ENCODE data around the gene ETS2. TPM values are rescaled to one million over a fixed set of nuclear protein-coding genes. Genes with fewer than 3 reads are reported as not detected.
A peak's percentile ranks its signal among the peaks of the same experiment; 100 is the strongest.

The ETS2 gene
- total and polyA plus RNA-seq, 2 experiments from 2014 or later, result 19.5 to 36.8 TPM

- H3K27ac ChIP-seq (ENCODE audit: low read depth), result no peak overlapping the region
- H3K4me2 ChIP-seq, result no peak overlapping the region
- H3K27me3 ChIP-seq (ENCODE audit: insufficient read depth), result no peaks in the 10 kb centered on the region
- Mint-ChIP-seq H3K4me3 (no peak overlapping the region), H3K27ac (no peak overlapping the region), H3K27me3 (ENCODE audit: insufficient read depth, low read depth, poor library complexity) (no peaks in the 10 kb centered on the region), H3K9me3 (peaks cover 9% of the 10 kb centered on the region), H3K36me3 (ENCODE audit: low read depth) (no peaks in the 10 kb centered on the region), H3K4me1 (peaks cover 8% of the 10 kb centered on the region; the same call in 2 of the 3 replicates)
- TF ChIP-seq ZNF331 (CRISPR knock-in tag; IDR thresholded peaks at IDR 0.05; ENCODE audit: low read depth) (no peak), ETS1 (IDR thresholded peaks at IDR 0.05) (no peak)
- TF ChIP-seq, protein P1, sequence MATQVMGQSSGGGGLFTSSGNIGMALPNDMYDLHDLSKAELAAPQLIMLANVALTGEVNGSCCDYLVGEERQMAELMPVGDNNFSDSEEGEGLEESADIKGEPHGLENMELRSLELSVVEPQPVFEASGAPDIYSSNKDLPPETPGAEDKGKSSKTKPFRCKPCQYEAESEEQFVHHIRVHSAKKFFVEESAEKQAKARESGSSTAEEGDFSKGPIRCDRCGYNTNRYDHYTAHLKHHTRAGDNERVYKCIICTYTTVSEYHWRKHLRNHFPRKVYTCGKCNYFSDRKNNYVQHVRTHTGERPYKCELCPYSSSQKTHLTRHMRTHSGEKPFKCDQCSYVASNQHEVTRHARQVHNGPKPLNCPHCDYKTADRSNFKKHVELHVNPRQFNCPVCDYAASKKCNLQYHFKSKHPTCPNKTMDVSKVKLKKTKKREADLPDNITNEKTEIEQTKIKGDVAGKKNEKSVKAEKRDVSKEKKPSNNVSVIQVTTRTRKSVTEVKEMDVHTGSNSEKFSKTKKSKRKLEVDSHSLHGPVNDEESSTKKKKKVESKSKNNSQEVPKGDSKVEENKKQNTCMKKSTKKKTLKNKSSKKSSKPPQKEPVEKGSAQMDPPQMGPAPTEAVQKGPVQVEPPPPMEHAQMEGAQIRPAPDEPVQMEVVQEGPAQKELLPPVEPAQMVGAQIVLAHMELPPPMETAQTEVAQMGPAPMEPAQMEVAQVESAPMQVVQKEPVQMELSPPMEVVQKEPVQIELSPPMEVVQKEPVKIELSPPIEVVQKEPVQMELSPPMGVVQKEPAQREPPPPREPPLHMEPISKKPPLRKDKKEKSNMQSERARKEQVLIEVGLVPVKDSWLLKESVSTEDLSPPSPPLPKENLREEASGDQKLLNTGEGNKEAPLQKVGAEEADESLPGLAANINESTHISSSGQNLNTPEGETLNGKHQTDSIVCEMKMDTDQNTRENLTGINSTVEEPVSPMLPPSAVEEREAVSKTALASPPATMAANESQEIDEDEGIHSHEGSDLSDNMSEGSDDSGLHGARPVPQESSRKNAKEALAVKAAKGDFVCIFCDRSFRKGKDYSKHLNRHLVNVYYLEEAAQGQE (IDR thresholded peaks at IDR 0.05; ENCODE audit: unreplicated experiment), result no peak
- no peak for DNase-seq (ENCODE audit: low spot score)
- no peak for ATAC-seq
- H3K9me2 ChIP-seq (ENCODE audit: insufficient read depth), result no peaks in the 10 kb centered on the region
- H2AFZ ChIP-seq, result peak overlapping the region; percentile 86; the same call in 1 of the 2 replicates
- no peaks in the 10 kb centered on the region for H4K20me1 ChIP-seq (replicated peaks; ENCODE audit: insufficient read depth)
- no peaks in the 10 kb centered on the region for H3K4me1 ChIP-seq (ENCODE audit: insufficient read depth)
- no peaks in the 10 kb centered on the region for H3K79me2 ChIP-seq (replicated peaks; ENCODE audit: insufficient read depth)
- H3K4me3 ChIP-seq, result no peak overlapping the region
- no peaks in the 10 kb centered on the region for H3K36me3 ChIP-seq (ENCODE audit: insufficient read depth)
- H3F3A ChIP-seq (replicated peaks; ENCODE audit: low read depth), result no peaks in the 10 kb centered on the region
Observed at GRCh38 chr21:38768471-38769063, 37.2 kb upstream of the ETS2 start.

DNA sequence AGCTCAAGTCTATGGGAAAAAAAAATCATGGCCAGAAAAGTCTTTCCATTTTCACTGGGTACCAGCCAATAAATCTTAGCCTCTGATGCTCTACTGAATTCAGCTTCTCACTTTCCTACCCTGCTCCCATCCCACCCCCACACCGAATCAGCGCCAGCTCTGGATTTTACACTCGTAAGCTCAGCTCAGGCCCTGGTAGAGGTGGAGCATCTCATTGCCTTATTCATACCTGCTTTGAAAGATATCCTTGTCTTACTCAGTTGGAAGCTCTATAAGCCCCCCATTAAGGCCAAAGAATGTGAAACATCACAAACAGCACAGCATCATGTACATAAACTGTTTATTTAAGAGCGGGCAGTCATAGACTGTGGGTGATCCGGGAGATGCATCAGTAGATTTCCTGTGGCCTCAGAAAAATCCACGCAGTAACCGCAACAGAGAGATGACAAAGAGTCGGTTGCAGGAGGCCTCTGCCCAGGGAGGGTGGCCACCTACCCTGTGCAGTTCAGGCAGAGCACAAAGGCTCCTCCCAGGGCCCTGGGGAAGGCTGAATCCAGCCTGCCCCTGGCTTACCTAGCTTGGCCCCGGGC lies 36.4 kb upstream of the ETS2 start:
- Mint-ChIP-seq H3K27me3 (ENCODE audit: insufficient read depth, low read depth, poor library complexity) (no peaks in the 10 kb centered on the region), H3K36me3 (ENCODE audit: low read depth) (no peaks in the 10 kb centered on the region), H3K4me3 (no peak overlapping the region), H3K27ac (peak overlapping the region; percentile 12; the same call in 1 of the 2 replicates), H3K9me3 (peaks cover 9% of the 10 kb centered on the region), H3K4me1 (peaks cover 8% of the 10 kb centered on the region; the same call in 2 of the 3 replicates)
- DNase-seq (ENCODE audit: low spot score) (no peak), ATAC-seq (peak; percentile 88)
- Histone ChIP-seq H3F3A (replicated peaks; ENCODE audit: low read depth) (no peaks in the 10 kb centered on the region), H3K9me2 (ENCODE audit: insufficient read depth) (no peaks in the 10 kb centered on the region), H3K27ac (ENCODE audit: low read depth) (no peak overlapping the region), H3K79me2 (replicated peaks; ENCODE audit: insufficient read depth) (no peaks in the 10 kb centered on the region), H3K4me1 (ENCODE audit: insufficient read depth) (no peaks in the 10 kb centered on the region), H3K4me3 (no peak overlapping the region), H3K4me2 (no peak overlapping the region), H3K36me3 (ENCODE audit: insufficient read depth) (no peaks in the 10 kb centered on the region), H4K20me1 (replicated peaks; ENCODE audit: insufficient read depth) (no peaks in the 10 kb centered on the region), H2AFZ (peak overlapping the region; percentile 14; the same call in 1 of the 2 replicates), H3K27me3 (ENCODE audit: insufficient read depth) (no peaks in the 10 kb centered on the region)
- no peak for TF ChIP-seq NANOG (IDR thresholded peaks at IDR 0.05; ENCODE audit: borderline replicate concordance)
- no peak for TF ChIP-seq ZNF114 (CRISPR knock-in tag; IDR thresholded peaks at IDR 0.05)
- TF ChIP-seq STAT1 (IDR thresholded peaks at IDR 0.05; ENCODE audit: unreplicated experiment), result no peak
- TF ChIP-seq EZH2 (IDR thresholded peaks at IDR 0.05; ENCODE audit: low read depth, unreplicated experiment), result no peak
- no peak for TF ChIP-seq EZH2phosphoT487 (IDR thresholded peaks at IDR 0.05; ENCODE audit: unreplicated experiment)
- TF ChIP-seq JUNB (IDR thresholded peaks at IDR 0.05; ENCODE audit: unreplicated experiment), result no peak
- TF ChIP-seq ZNF331 (CRISPR knock-in tag; IDR thresholded peaks at IDR 0.05; ENCODE audit: low read depth), result no peak
- TF ChIP-seq CTCF (conservative IDR thresholded peaks at IDR 0.05; ENCODE audit: low read depth in 2 of 2), result no peak
- no peak for TF ChIP-seq POLR2AphosphoS5 (IDR thresholded peaks at IDR 0.05; ENCODE audit: low read depth)
- no peak for TF ChIP-seq CREB1 (CRISPR knock-in tag; IDR thresholded peaks at IDR 0.05; ENCODE audit: low read depth)
- no peak for TF ChIP-seq ETS1 (IDR thresholded peaks at IDR 0.05)

Measured in GM23338 (cell line).